CD8-positive, alpha-beta memory T cell (primary cell): ENCODE results near the gene COMMD2. TPM values are rescaled to one million over a fixed set of nuclear protein-coding genes. Genes with fewer than 3 reads are reported as not detected.

Experiments used
- CTCF ChIA-PET: fragments of 350-600 bp; sonication (Branson Sonifier 250); formaldehyde crosslinking; loops from one replicate; lab custom pipeline; 2021; ENCODE audit warnings: antibody characterized with exemption; lab: Charles Lee
- POLR2A ChIA-PET: fragments of 350-600 bp; sonication (Branson Sonifier 250); formaldehyde crosslinking; loops from one replicate; lab custom pipeline; 2021; ENCODE audit warnings: antibody characterized with exemption; lab: Charles Lee
- DNase-seq, 5 donors: peaks; one replicate each; pipeline versions ENCODE4 v3.0.0 to v3.0.0-alpha.2; 2020 to 2022; ENCODE audit warnings: mixed read lengths in 1 of 5
- H3K27ac ChIP-seq: one replicate; pipeline ENCODE4 v1.7.0; 2013; ENCODE audit warnings: low read depth, mild to moderate bottlenecking, low read length, moderate library complexity
- H3K27me3 ChIP-seq: 2 replicates; pipeline ENCODE4 v1.7.0; 2013; ENCODE audit warnings: low read length, mild to moderate bottlenecking; ENCODE audit not compliant: insufficient read depth, poor library complexity, severe bottlenecking
- H3K36me3 ChIP-seq: 2 replicates; pipeline ENCODE4 v1.7.0; 2013; ENCODE audit warnings: mild to moderate bottlenecking, low read length, moderate library complexity; ENCODE audit not compliant: insufficient read depth
- H3K4me1 ChIP-seq: 2 replicates; pipeline ENCODE4 v1.7.0; 2013; ENCODE audit warnings: mild to moderate bottlenecking, low read length, moderate library complexity; ENCODE audit not compliant: insufficient read depth
- H3K4me3 ChIP-seq: 2 replicates; pipeline ENCODE4 v1.7.0; 2013; ENCODE audit warnings: mild to moderate bottlenecking, low read length
- H3K9me3 ChIP-seq: 2 replicates; pipeline ENCODE4 v1.7.0; 2013; ENCODE audit warnings: mild to moderate bottlenecking, low read length
- H3K27ac Mint-ChIP-seq, 8 donors: one replicate each; pipeline ENCODE4 v1.8.0; 2020 to 2021; ENCODE audit warnings: mixed read lengths in 8 of 8, mild to moderate bottlenecking in 6 of 8, inconsistent platforms in 3 of 8, moderate library complexity in 3 of 8
- H3K27me3 Mint-ChIP-seq, 2 donors: one replicate each; pipeline ENCODE4 v1.8.0; 2020 to 2021; ENCODE audit warnings: mixed read lengths in 2 of 2, mild to moderate bottlenecking in 1 of 2, moderate library complexity in 1 of 2
- H3K36me3 Mint-ChIP-seq, 3 donors: one replicate each; pipeline ENCODE4 v1.8.0; 2020 to 2021; ENCODE audit warnings: mixed read lengths in 3 of 3, inconsistent platforms in 1 of 3, mild to moderate bottlenecking in 1 of 3
- H3K4me1 Mint-ChIP-seq, 3 donors: one replicate each; pipeline ENCODE4 v1.8.0; 2020 to 2021; ENCODE audit warnings: mixed read lengths in 3 of 3, inconsistent platforms in 1 of 3, mild to moderate bottlenecking in 1 of 3
- H3K4me3 Mint-ChIP-seq, 7 donors: one replicate each; pipeline ENCODE4 v1.8.0; 2020 to 2021; ENCODE audit warnings: mixed read lengths in 7 of 7, mild to moderate bottlenecking in 6 of 7, moderate library complexity in 4 of 7, inconsistent platforms in 2 of 7
- H3K9me3 Mint-ChIP-seq, 5 donors: one replicate each; pipeline ENCODE4 v1.8.0; 2020 to 2022; ENCODE audit warnings: mixed read lengths in 5 of 5, mild to moderate bottlenecking in 3 of 5, moderate library complexity in 2 of 5, inconsistent platforms in 1 of 5
- polyA plus RNA-seq: library from polyadenylated mRNA; unstranded; fragments of 300-500 nt; fragmentation: Illumina TruSeq; gene quantifications from one replicate; pipeline ENCODE4 v1.2.3, GENCODE V29; 2021
- total RNA-seq, 2 experiments: library from RNA; stranded (reverse); gene quantifications; one replicate each; pipeline ENCODE4 v1.2.3, GENCODE V29; 2021

Gene COMMD2
- total and polyA plus RNA-seq, 3 experiments from 2014 or later: 42.4 to 68.4 (median 48.4) TPM

DNA sequence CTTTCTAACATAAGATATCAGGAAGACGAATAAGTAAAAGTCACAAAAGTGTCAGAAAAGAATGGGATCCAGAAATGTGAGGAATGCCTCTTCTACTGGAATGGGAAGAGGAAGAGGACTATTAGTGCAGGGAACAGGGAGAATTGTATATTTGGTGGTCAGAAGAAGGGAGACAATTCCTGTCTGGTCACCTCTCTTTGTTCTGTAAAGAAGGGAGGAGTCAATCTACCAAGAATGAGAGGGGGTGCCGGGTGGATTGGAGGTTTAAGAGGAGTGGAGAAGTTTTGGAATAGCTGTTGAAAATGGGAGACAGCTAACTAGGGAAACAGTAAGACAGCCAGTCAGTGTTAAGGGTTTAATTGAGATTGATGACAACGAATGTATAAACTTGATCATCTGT, 20.1 kb downstream of the COMMD2 start:
- Histone ChIP-seq H3K9me3 (no peaks in the 10 kb centered on the region), H3K4me3 (no peak overlapping the region), H3K4me1 (no peaks in the 10 kb centered on the region), H3K36me3 (no peaks in the 10 kb centered on the region), H3K27ac (no peak overlapping the region), H3K27me3 (no peaks in the 10 kb centered on the region)
- Mint-ChIP-seq H3K27me3 (no peaks in the 10 kb centered on the region), H3K36me3 (peaks cover 0 to 4% (median 0%) of the 10 kb centered on the region in 3 donors), H3K4me3 (no peak overlapping the region), H3K27ac (no peak overlapping the region), H3K9me3 (no peaks in the 10 kb centered on the region), H3K4me1 (no peaks in the 10 kb centered on the region)
- CTCF ChIA-PET: no interaction called here
- no peak for DNase-seq
- POLR2A ChIA-PET: no interaction called here

DNA sequence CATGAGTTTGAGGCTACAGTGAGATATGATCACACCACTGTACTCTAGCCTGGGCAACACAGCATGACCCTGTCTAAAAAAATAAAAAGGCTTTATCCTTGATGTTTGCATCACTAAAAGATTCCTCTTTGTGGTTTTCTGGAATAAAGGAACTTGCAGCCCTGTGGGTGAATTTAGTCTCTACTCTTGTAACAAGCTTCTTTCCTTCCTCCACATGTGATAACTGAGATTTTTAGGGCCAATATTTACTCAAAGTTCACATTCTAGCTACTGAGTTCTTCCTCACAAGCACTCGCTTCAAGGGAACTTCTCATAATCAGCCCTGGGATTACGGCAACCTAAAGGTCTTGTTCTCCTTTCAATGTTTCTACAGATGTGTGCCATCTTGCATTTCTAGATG, 24.6 kb downstream of the COMMD2 start:
- Mint-ChIP-seq H3K27ac (no peak overlapping the region), H3K4me3 (no peak overlapping the region), H3K4me1 (no peaks in the 10 kb centered on the region), H3K36me3 (peaks cover 0 to 18% (median 4%) of the 10 kb centered on the region in 3 donors), H3K27me3 (peaks cover 1 to 3% of the 10 kb centered on the region in 2 donors), H3K9me3 (peaks cover 0 to 3% (median 2%) of the 10 kb centered on the region in 5 donors)
- Histone ChIP-seq H3K36me3 (no peaks in the 10 kb centered on the region), H3K4me3 (no peak overlapping the region), H3K9me3 (no peaks in the 10 kb centered on the region), H3K27ac (no peak overlapping the region), H3K4me1 (no peaks in the 10 kb centered on the region), H3K27me3 (no peaks in the 10 kb centered on the region)
- CTCF ChIA-PET: no interaction called here
- POLR2A ChIA-PET: no interaction called here
- DNase-seq: no peak

DNA sequence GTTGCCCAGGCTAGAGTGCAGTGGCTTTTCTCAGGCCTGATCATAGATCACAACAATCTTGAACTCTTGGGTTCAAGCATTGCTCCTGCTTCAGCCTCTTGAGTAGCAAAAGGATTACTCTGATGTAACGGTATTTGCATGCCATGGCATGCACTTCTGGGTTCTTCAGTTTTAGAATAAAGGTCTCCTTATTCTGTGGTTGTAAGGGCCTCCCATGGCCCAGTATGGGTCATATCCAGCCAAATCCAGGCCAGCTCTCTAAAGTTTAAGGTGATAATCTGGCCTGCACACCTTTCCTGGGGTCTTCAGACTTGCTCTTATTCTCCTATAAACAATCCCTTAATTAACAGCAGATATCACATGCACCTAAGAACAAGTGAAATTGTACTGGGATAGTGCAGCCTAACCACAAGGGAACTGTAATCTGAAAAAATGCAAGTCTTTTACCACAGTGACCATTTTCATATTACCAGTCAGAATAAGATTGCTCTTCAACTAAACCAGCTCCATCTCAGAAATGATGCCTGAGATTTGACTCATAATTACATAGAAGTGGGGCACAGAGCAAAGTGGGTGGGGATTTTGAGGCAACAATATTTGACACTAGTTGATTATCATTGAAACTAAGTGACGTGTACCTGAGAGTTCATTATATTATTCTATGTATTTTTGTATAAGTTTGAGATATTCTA, 25.4 kb downstream of the COMMD2 start:
- peaks cover 0 to 18% (median 4%) of the 10 kb centered on the region in 3 donors for H3K36me3 Mint-ChIP-seq
- CTCF ChIA-PET: no interaction called here
- peaks cover 0 to 9% (median 8%) of the 10 kb centered on the region in 5 donors for H3K9me3 Mint-ChIP-seq
- no peak for DNase-seq
- Histone ChIP-seq H3K9me3 (no peaks in the 10 kb centered on the region), H3K4me3 (no peak overlapping the region), H3K4me1 (no peaks in the 10 kb centered on the region), H3K36me3 (no peaks in the 10 kb centered on the region), H3K27me3 (no peaks in the 10 kb centered on the region), H3K27ac (no peak overlapping the region)
- peaks cover 1 to 3% of the 10 kb centered on the region in 2 donors for H3K27me3 Mint-ChIP-seq
- POLR2A ChIA-PET: no interaction called here
- H3K4me1 Mint-ChIP-seq: no peaks in the 10 kb centered on the region
- no peak overlapping the region for H3K4me3 Mint-ChIP-seq
- no peak overlapping the region for H3K27ac Mint-ChIP-seq

DNA sequence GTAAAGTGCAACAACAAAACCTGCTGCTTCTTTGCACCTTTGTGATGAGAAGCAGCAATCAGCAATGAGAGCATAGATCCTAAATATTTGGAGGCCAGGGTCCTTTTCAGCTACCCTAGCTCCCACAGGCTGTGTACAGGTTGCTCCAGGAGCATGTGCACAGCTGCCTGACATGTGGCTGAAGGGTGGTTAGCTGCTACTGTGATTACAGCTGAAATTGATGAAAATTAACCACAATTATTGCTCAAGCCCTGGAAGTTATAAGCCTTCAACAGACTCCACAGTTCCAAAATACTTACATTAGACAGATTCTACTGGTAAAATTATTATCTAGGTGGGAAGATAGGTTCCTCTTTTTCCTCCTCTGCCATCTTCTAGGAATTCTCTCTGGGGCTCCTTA, 28.5 kb downstream of the COMMD2 start:
- Mint-ChIP-seq H3K4me1 (no peaks in the 10 kb centered on the region), H3K27ac (no peak overlapping the region), H3K27me3 (peaks cover 1 to 3% of the 10 kb centered on the region in 2 donors), H3K9me3 (peaks cover 9 to 20% (median 16%) of the 10 kb centered on the region in 5 donors), H3K36me3 (peaks cover 0 to 28% (median 4%) of the 10 kb centered on the region in 3 donors), H3K4me3 (no peak overlapping the region)
- DNase-seq: no peak
- ChIA-PET CTCF (no interaction called here), POLR2A (no interaction called here)
- Histone ChIP-seq H3K4me3 (no peak overlapping the region), H3K27ac (no peak overlapping the region), H3K27me3 (no peaks in the 10 kb centered on the region), H3K36me3 (no peaks in the 10 kb centered on the region), H3K4me1 (no peaks in the 10 kb centered on the region), H3K9me3 (no peaks in the 10 kb centered on the region)

DNA sequence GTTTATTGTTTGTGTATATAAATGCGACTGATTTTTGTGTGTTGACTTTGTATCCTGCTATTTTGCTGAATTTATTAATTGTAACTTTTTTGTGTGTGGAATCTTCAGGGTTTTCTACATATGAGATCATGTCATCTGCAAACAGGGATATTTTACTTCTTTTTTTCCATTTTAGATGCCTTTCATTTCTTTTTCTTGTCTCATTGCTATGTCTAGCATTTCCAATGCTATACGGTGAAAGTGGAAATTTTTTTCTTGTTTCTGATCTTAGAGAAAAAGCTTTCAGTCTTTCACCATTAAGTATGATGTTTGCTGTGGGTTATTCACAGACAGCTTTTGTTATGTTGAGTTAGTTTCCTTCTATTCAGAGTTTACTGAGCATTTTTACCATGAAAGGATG, 31.4 kb downstream of the COMMD2 start:
- Histone ChIP-seq H3K36me3 (no peaks in the 10 kb centered on the region), H3K4me3 (no peak overlapping the region), H3K27ac (no peak overlapping the region), H3K27me3 (no peaks in the 10 kb centered on the region), H3K4me1 (no peaks in the 10 kb centered on the region), H3K9me3 (no peaks in the 10 kb centered on the region)
- DNase-seq: no peak
- peak overlapping the region in 1 of 8 donors; percentile 59 for H3K27ac Mint-ChIP-seq
- H3K36me3 Mint-ChIP-seq: peaks cover 0 to 28% (median 4%) of the 10 kb centered on the region in 3 donors
- peaks cover 0 to 3% (median 0%) of the 10 kb centered on the region in 3 donors for H3K4me1 Mint-ChIP-seq
- no peak overlapping the region for H3K4me3 Mint-ChIP-seq
- peaks cover 0 to 1% of the 10 kb centered on the region in 2 donors for H3K27me3 Mint-ChIP-seq
- POLR2A ChIA-PET: no interaction called here
- CTCF ChIA-PET: no interaction called here
- peaks cover 9 to 20% (median 16%) of the 10 kb centered on the region in 5 donors for H3K9me3 Mint-ChIP-seq

DNA sequence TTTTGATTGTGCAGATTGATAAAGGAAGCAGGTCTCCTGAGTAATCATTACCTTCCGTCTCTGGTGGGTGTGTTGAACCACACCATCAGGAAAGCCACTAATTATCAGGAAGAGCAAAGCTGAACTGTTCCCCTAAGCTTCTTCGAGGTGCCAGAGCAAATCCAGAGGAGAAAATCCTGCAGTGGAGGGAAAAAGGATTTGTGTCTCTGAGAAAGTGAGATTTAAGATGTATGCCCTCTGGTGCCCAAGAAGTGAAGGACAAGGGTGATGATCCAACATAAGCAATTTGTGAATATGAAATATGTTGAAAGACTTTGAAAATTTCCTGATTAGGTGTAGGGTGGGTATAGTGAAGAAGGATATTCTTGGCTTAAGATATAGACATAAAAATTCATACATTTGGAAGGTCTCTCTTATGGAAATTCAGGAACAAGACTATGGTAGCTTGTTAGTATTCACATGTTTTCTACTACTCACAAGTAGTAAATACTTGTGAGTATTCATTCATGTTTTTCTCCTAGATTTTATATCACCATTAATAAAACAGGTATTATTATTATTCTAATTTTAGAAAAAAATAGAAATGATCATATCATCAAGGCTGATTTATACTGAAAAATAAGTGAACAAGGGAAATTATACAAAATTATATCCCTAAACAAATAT, 34.8 kb downstream of the COMMD2 start:
- Mint-ChIP-seq H3K4me3 (peak overlapping the region in 2 of 7 donors; percentile 46 to 48), H3K9me3 (peaks cover 9 to 16% (median 12%) of the 10 kb centered on the region in 5 donors), H3K4me1 (peaks cover 0 to 3% (median 0%) of the 10 kb centered on the region in 3 donors), H3K36me3 (peaks cover 0 to 9% (median 0%) of the 10 kb centered on the region in 3 donors), H3K27me3 (no peaks in the 10 kb centered on the region), H3K27ac (peak overlapping the region in 1 of 8 donors; percentile 8)
- H3K4me3 ChIP-seq: no peak overlapping the region
- no peaks in the 10 kb centered on the region for H3K9me3 ChIP-seq
- H3K4me1 ChIP-seq: no peaks in the 10 kb centered on the region
- ChIA-PET CTCF (interaction anchor here (0.7 to 1.5 kb wide), 8 partner anchors 13 to 205 kb away, joined by 3 to 4 read pairs (median 3); no protein-coding TSS in a partner anchor), POLR2A (no interaction called here)
- DNase-seq: no peak
- no peaks in the 10 kb centered on the region for H3K27me3 ChIP-seq
- no peaks in the 10 kb centered on the region for H3K36me3 ChIP-seq
- H3K27ac ChIP-seq: no peak overlapping the region

DNA sequence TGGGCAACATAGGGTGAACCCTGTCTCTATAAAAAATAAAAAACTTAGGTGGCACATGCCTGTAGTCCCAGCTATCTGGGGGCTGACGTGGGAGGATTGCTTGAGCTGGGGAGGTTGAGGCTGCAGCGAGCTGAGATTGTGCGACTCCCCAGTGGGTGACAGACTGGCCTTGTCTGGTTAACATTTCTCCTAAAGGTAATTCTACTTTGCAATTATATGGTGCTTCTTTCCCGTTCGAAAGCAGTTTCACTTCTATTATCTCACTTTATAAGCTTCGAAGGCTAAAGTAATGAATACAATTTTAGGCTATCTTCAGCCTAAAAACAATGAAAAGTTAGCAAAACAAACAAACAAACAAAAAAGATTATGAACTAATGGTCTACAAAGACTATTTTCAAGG, 35.3 kb downstream of the COMMD2 start:
- H3K36me3 ChIP-seq: no peaks in the 10 kb centered on the region
- H3K4me3 ChIP-seq: no peak overlapping the region
- H3K9me3 Mint-ChIP-seq: peaks cover 6 to 14% (median 9%) of the 10 kb centered on the region in 5 donors
- no peak overlapping the region for H3K27ac Mint-ChIP-seq
- peaks cover 0 to 9% (median 0%) of the 10 kb centered on the region in 3 donors for H3K36me3 Mint-ChIP-seq
- no peaks in the 10 kb centered on the region for H3K27me3 ChIP-seq
- H3K4me1 Mint-ChIP-seq: peaks cover 0 to 3% (median 0%) of the 10 kb centered on the region in 3 donors
- DNase-seq: no peak
- H3K27ac ChIP-seq: no peak overlapping the region
- H3K4me3 Mint-ChIP-seq: peak overlapping the region in 2 of 7 donors; percentile 46 to 48
- no peaks in the 10 kb centered on the region for H3K27me3 Mint-ChIP-seq
- H3K4me1 ChIP-seq: no peaks in the 10 kb centered on the region
- ChIA-PET CTCF (interaction anchor here (0.7 to 1.5 kb wide), 8 partner anchors 12 to 205 kb away, joined by 3 to 4 read pairs (median 3); no protein-coding TSS in a partner anchor), POLR2A (no interaction called here)
- H3K9me3 ChIP-seq: no peaks in the 10 kb centered on the region

DNA sequence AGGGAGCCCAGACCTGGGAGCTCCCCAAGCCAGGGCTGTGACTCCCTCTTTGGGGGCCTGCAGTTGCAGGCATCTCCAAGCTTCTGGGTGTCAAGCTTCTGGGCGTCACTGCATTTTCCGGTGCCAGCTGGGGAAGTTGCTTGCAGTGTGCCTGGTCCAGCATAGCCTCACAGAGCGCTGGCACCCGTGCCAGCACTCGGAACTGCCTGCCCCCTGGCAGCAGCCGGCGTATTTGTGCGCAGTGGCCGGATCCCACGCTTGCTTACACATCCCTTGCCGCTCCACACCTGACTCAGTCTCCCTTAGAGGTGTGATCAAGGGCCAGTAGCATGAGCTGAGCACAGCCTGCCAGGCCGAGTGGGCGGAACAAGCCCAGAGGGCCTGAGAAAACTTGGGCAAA, 37.0 kb downstream of the COMMD2 start:
- no peak overlapping the region for H3K27ac ChIP-seq
- ChIA-PET POLR2A (no interaction called here), CTCF (interaction anchor here (1.1 kb wide), 1 partner anchor 146 kb away, joined by 3 read pairs; no protein-coding TSS in a partner anchor)
- Mint-ChIP-seq H3K27me3 (no peaks in the 10 kb centered on the region), H3K4me3 (no peak overlapping the region), H3K36me3 (no peaks in the 10 kb centered on the region), H3K27ac (no peak overlapping the region), H3K4me1 (peaks cover 0 to 3% (median 0%) of the 10 kb centered on the region in 3 donors), H3K9me3 (no peaks in the 10 kb centered on the region)
- H3K4me1 ChIP-seq: no peaks in the 10 kb centered on the region
- DNase-seq: no peak
- no peaks in the 10 kb centered on the region for H3K9me3 ChIP-seq
- no peaks in the 10 kb centered on the region for H3K27me3 ChIP-seq
- no peak overlapping the region for H3K4me3 ChIP-seq
- H3K36me3 ChIP-seq: no peaks in the 10 kb centered on the region
